ENCODE measurements around the gene CFAP299.

DNA sequence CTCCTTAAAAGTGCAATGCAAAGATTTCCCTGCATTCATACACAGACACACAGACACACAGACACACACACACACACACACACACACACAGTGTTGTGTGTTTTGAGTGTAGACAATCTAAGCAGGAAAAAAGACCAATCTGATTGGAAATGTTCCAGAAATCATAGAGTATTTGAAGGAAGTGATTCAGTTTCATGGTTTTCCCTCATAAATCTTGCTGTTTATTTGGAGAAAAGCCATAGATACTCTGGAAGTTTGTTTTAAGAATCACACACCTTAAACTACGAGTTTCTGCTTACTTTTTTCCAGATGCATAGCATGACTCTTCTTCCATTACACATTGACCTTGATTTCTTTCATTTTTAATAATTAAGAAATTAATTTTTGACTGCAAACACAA is 396.5 kb downstream of the CFAP299 start:
- TF ChIP-seq CTCF (IDR thresholded peaks at IDR 0.05; ENCODE audit: low read length) (no peak), EZH2 (optimal IDR thresholded peaks at IDR 0.05; ENCODE audit: low read depth, low read length) (no peak), EZH2phosphoT487 (IDR thresholded peaks at IDR 0.05; ENCODE audit: low read length) (no peak)

Measured in MM.1S (cell line).